Left lung (tissue), 14 donors: ENCODE measurements around the gene GPATCH11. TPM values are rescaled to one million over a fixed set of nuclear protein-coding genes. Genes with fewer than 3 reads are reported as not detected.

Source experiments
- ATAC-seq: fragments of 200-7000 bp; cut with Tn5 transposase; one replicate; pipeline ENCODE4 v1.9.1; 2020; ENCODE audit warnings: moderate library complexity
- DNase-seq, 4 donors: peaks; one replicate each; pipeline ENCODE4 v3.0.0-alpha.2; 2013 to 2020
- H3K27ac ChIP-seq, 2 donors: fragments of 200-600 bp; sonication (generic) in 1 of 2; one replicate each; pipeline versions ENCODE4 v1.5.0 to v1.8.0; 2020 to 2021
- H3K27me3 ChIP-seq, 2 donors: fragments of 200-600 bp; sonication (generic) in 1 of 2; one replicate each; pipeline versions ENCODE4 v1.5.0 to v1.8.0; 2020 to 2021
- H3K36me3 ChIP-seq, 2 donors: fragments of 200-600 bp; sonication (generic) in 1 of 2; one replicate each; pipeline versions ENCODE4 v1.5.0 to v1.8.0; 2020 to 2021
- H3K4me1 ChIP-seq, 2 donors: fragments of 200-600 bp; one replicate each; pipeline ENCODE4 v1.8.0; 2021
- H3K4me3 ChIP-seq, 2 donors: fragments of 200-600 bp; sonication (generic) in 1 of 2; one replicate each; pipeline versions ENCODE4 v1.5.0 to v1.8.0; 2020 to 2021; ENCODE audit warnings: mild to moderate bottlenecking in 1 of 2
- H3K9me3 ChIP-seq, 2 donors: fragments of 200-600 bp; sonication (generic) in 1 of 2; one replicate each; pipeline versions ENCODE4 v1.5.0 to v1.8.0; 2020 to 2021
- CTCF ChIP-seq, 2 donors: fragments of 200-600 bp; sonication (generic) in 1 of 2; IDR thresholded peaks; one replicate each; pipeline versions ENCODE4 v1.5.0 to v1.8.0; 2021; ENCODE audit warnings: antibody characterized with exemption in 2 of 2
- intact Hi-C, 2 donors: fragments of 100-400 bp; cut with DNase I; formaldehyde crosslinking; loops; one replicate each; pipeline versions ENCODE4 v1.11.2 to v1.14.2; 2022
- long read RNA-seq, 12 donors: library from polyadenylated mRNA in 2 of 12; unstranded in 2 of 12; transcript quantifications; one replicate each; pipeline ENCODE4 v2.0.0 and lab custom pipeline, GENCODE V29; 2019 to 2026
- polyA plus RNA-seq, 6 donors: library from polyadenylated mRNA; unstranded; fragments of 120-200 nt; gene quantifications; one replicate each; pipeline ENCODE4 v1.2.1, GENCODE V29; 2013; ENCODE audit not compliant: insufficient read length in 6 of 6
- total RNA-seq, 2 donors: library from RNA; stranded (reverse); fragmentation: NEBNext Ultra II Directional; extraction: Animal tissue kit (Norgen Biotek cat#: 25700); gene quantifications; one replicate each; pipeline ENCODE4 v1.2.1, GENCODE V29; 2021
- donor health status: DM: no; HTN: yes; CAD: no.
- donor health status: DM: no; HTN: no; CAD: no.

Gene GPATCH11
- 1 to 10 TPM; 7.8 to 8.1 TPM for total RNA-seq
- polyA plus RNA-seq, result 10 to 100 TPM; 10.3 to 13.0 (median 12.1) TPM
- long read RNA-seq, donor 1, partial matches to known transcripts, result 0 of 3 reads
- long read RNA-seq, donor 1, other reads (novel, unspliced or antisense), result 0 of 3 reads
- long read RNA-seq, donor 2, partial matches to known transcripts, result 121 of 123 reads
- long read RNA-seq, donor 2, other reads (novel, unspliced or antisense), result 0 of 123 reads
- long read RNA-seq, donor 3, partial matches to known transcripts, result 0 of 3 reads
- long read RNA-seq, donor 3, other reads (novel, unspliced or antisense), result 0 of 3 reads
- long read RNA-seq, donor 4, partial matches to known transcripts, result 5 of 5 reads
- long read RNA-seq, donor 4, other reads (novel, unspliced or antisense), result 0 of 5 reads
- long read RNA-seq, donor 5, partial matches to known transcripts, result 0 of 3 reads
- long read RNA-seq, donor 5, other reads (novel, unspliced or antisense), result 0 of 3 reads
- long read RNA-seq, donor 6, partial matches to known transcripts, result 0 of 1 reads
- long read RNA-seq, donor 6, other reads (novel, unspliced or antisense), result 0 of 1 reads
- long read RNA-seq, donor 7, partial matches to known transcripts, result 0 of 1 reads
- long read RNA-seq, donor 7, other reads (novel, unspliced or antisense), result 0 of 1 reads
- long read RNA-seq, donor 8, result 0 reads
- long read RNA-seq, donor 9, result 0 reads
- long read RNA-seq, donor 10, partial matches to known transcripts, result 6 of 7 reads
- long read RNA-seq, donor 10, other reads (novel, unspliced or antisense), result 1 of 7 reads
- long read RNA-seq, donor 11, partial matches to known transcripts, result 19 of 23 reads
- long read RNA-seq, donor 11, other reads (novel, unspliced or antisense), result 0 of 23 reads
- long read RNA-seq, donor 12, partial matches to known transcripts, result 0 of 1 reads
- long read RNA-seq, donor 12, other reads (novel, unspliced or antisense), result 0 of 1 reads

GRCh38 chr2:37083873-37084794 is at the start of gene GPATCH11, which contains the start of gene HEATR5B:
GPATCH11 (plus strand) TSS chr2:37084518; CDS start chr2:37088382, 3,864 bp downstream.
HEATR5B (minus strand) TSS chr2:37084372; CDS start chr2:37083414, 958 bp downstream.
- Histone ChIP-seq H3K9me3 (no peaks in the 10 kb centered on the region), H3K27ac (peak within 1 kb of the TSS; percentile 84), H3K4me3 (peak within 1 kb of the TSS; percentile 73 to 83), H3K4me1 (peaks cover 0 to 60% of the 10 kb centered on the region in 2 donors), H3K27me3 (no peaks in the 10 kb centered on the region), H3K36me3 (peaks cover 0 to 10% of the 10 kb centered on the region in 2 donors)
- ATAC-seq (peak; percentile 93), DNase-seq (peak; percentile 95 to 99 (median 96))
- intact Hi-C loops, result no loop called here
- TF ChIP-seq CTCF (IDR thresholded peaks at IDR 0.05), result no peak

- intact Hi-C loops, result no loop called here
- Histone ChIP-seq H3K9me3 (no peaks in the 10 kb centered on the region), H3K27ac (no peak overlapping the region), H3K27me3 (no peaks in the 10 kb centered on the region), H3K4me3 (no peak overlapping the region), H3K4me1 (no peaks in the 10 kb centered on the region), H3K36me3 (peaks cover 0 to 76% of the 10 kb centered on the region in 2 donors)
- DNase-seq (no peak), ATAC-seq (no peak)
- no peak for TF ChIP-seq CTCF (IDR thresholded peaks at IDR 0.05)
Measured at GRCh38 chr2:37037771-37038170, 46.5 kb upstream of the GPATCH11 start.

GRCh38 chr2:37039580-37039979 is 44.7 kb upstream of the GPATCH11 start:
- H3K4me1 ChIP-seq, result no peaks in the 10 kb centered on the region
- peaks cover 0 to 73% of the 10 kb centered on the region in 2 donors for H3K36me3 ChIP-seq
- ATAC-seq (no peak), DNase-seq (no peak)
- no peak overlapping the region for H3K27ac ChIP-seq
- no peak for TF ChIP-seq CTCF (IDR thresholded peaks at IDR 0.05)
- no peaks in the 10 kb centered on the region for H3K27me3 ChIP-seq
- H3K4me3 ChIP-seq, result no peak overlapping the region
- intact Hi-C loops, result no loop called here
- no peaks in the 10 kb centered on the region for H3K9me3 ChIP-seq

- Histone ChIP-seq H3K4me1 (no peaks in the 10 kb centered on the region), H3K27ac (no peak overlapping the region), H3K9me3 (no peaks in the 10 kb centered on the region), H3K36me3 (peaks cover 0 to 93% of the 10 kb centered on the region in 2 donors), H3K27me3 (no peaks in the 10 kb centered on the region), H3K4me3 (no peak overlapping the region)
- TF ChIP-seq CTCF (IDR thresholded peaks at IDR 0.05), result no peak
- intact Hi-C loops, result no loop called here
- DNase-seq (no peak), ATAC-seq (no peak)
Measured at GRCh38 chr2:37052600-37053332, 31.6 kb upstream of the GPATCH11 start.
